HG03280 (cell line): Measurements from ENCODE around the gene MARVELD1.

Source experiments
- ATAC-seq: cut with Tn5 transposase; IDR thresholded peaks from one replicate; pipeline ENCODE4 v1.9.1; 2021; ENCODE audit warnings: mild to moderate bottlenecking, moderate library complexity; ENCODE audit not compliant: unreplicated experiment

Gene MARVELD1

GRCh38 chr10:97752956-97753355 is 39.4 kb downstream of the MARVELD1 start:
- ATAC-seq, result no peak

- ATAC-seq, result no peak
Measured at GRCh38 chr10:97754726-97755125, 41.2 kb downstream of the MARVELD1 start.

- no peak for ATAC-seq
Measured at GRCh38 chr10:97755718-97756117, 42.2 kb downstream of the MARVELD1 start.

GRCh38 chr10:97757471-97757870 is 43.9 kb downstream of the MARVELD1 start:
- ATAC-seq, result no peak

- ATAC-seq, result no peak
Measured at GRCh38 chr10:97759158-97759887, 45.8 kb downstream of the MARVELD1 start.

GRCh38 chr10:97759946-97760345 is 46.4 kb downstream of the MARVELD1 start:
- no peak for ATAC-seq

GRCh38 chr10:97760461-97761257 is 47.1 kb downstream of the MARVELD1 start:
- ATAC-seq, result no peak

GRCh38 chr10:97761331-97761865 is 47.9 kb downstream of the MARVELD1 start:
- ATAC-seq, result no peak

GRCh38 chr10:97762056-97762455 is 48.5 kb downstream of the MARVELD1 start:
- ATAC-seq, result no peak

- no peak for ATAC-seq
Measured at GRCh38 chr10:97762816-97763215, 49.3 kb downstream of the MARVELD1 start.

- no peak for ATAC-seq
Measured at GRCh38 chr10:97763411-97763810, 49.9 kb downstream of the MARVELD1 start.

- no peak for ATAC-seq
Measured at GRCh38 chr10:97763947-97764346, 50.4 kb downstream of the MARVELD1 start.

- ATAC-seq, result no peak
Measured at GRCh38 chr10:97764519-97764931, 51.0 kb downstream of the MARVELD1 start.

GRCh38 chr10:97765201-97765600 is 51.7 kb downstream of the MARVELD1 start:
- ATAC-seq, result no peak

GRCh38 chr10:97766106-97766810 is 52.7 kb downstream of the MARVELD1 start:
- no peak for ATAC-seq

- no peak for ATAC-seq
Measured at GRCh38 chr10:97766996-97767924, 53.7 kb downstream of the MARVELD1 start.
